IMR-90 (cell line): ENCODE measurements around the gene PRF1. TPM values are rescaled to one million over a fixed set of nuclear protein-coding genes. Genes with fewer than 3 reads are reported as not detected.
"Not testable (repeated sequence)": the region's sequence is repeated elsewhere in the genome, so short reads cannot be mapped to it uniquely, and the experiment has no call there.

ENCODE experiments used
- ATAC-seq: fragments of 200-7000 bp; cut with Tn5 transposase; 2 replicates; pipeline ENCODE4 v1.9.1; 2020; ENCODE audit warnings: low read depth, mild to moderate bottlenecking, moderate library complexity
- BruUV-seq: library from RNA; stranded (reverse); fragments of 400-500 nt; replicated peaks from 2 replicates; lab custom pipeline; 2021; lab: Mats Ljungman, UMichigan
- CTCF ChIA-PET: fragments of 300-600 bp; formaldehyde crosslinking; extraction: SDS; loops from one replicate; lab custom pipeline; 2021; ENCODE audit warnings: antibody characterized with exemption; lab: Yijun Ruan, JAX
- POLR2A ChIA-PET: fragments of 300-600 bp; sonication (Branson Sonifier 250); formaldehyde crosslinking; loops from one replicate; lab custom pipeline; 2022; ENCODE audit warnings: antibody characterized with exemption; ENCODE audit not compliant: unreplicated experiment; lab: Charles Lee
- DNase-seq: peaks from one replicate; pipeline ENCODE4 v3.0.0; 2013
- H2AFZ ChIP-seq: replicated peaks from 2 replicates; pipeline ENCODE3; 2013; ENCODE audit warnings: low read length, mild to moderate bottlenecking; ENCODE audit not compliant: poor library complexity
- H2AK5ac ChIP-seq: 2 replicates; pipeline ENCODE4 v1.6.1; 2013; ENCODE audit warnings: low read depth, low read length, inconsistent platforms
- H2AK9ac ChIP-seq: replicated peaks from 2 replicates; pipeline ENCODE3; 2013; ENCODE audit warnings: mild to moderate bottlenecking, low read depth, low read length, moderate library complexity; ENCODE audit not compliant: poor library complexity
- H2BK120ac ChIP-seq: 2 replicates; pipeline ENCODE4 v1.6.1; 2013; ENCODE audit warnings: low read depth, low read length, inconsistent platforms
- H2BK15ac ChIP-seq: 3 replicates; pipeline ENCODE4 v1.6.1; 2013; ENCODE audit warnings: low read depth, low read length, inconsistent platforms
- H2BK20ac ChIP-seq: 2 replicates; pipeline ENCODE4 v1.6.1; 2013; ENCODE audit warnings: low read depth, mild to moderate bottlenecking, inconsistent platforms, low read length, moderate library complexity
- H2BK5ac ChIP-seq: 2 replicates; pipeline ENCODE4 v1.6.1; 2013; ENCODE audit warnings: mild to moderate bottlenecking, low read depth, low read length, inconsistent platforms; ENCODE audit not compliant: poor library complexity, severe bottlenecking
- H3K14ac ChIP-seq: replicated peaks from 2 replicates; pipeline ENCODE4 v1.6.1; 2013; ENCODE audit warnings: low read depth, low read length, inconsistent platforms
- H3K18ac ChIP-seq: 2 replicates; pipeline ENCODE4 v1.6.1; 2013; ENCODE audit warnings: low read depth, low read length, control low read depth
- H3K23ac ChIP-seq: 2 replicates; pipeline ENCODE4 v1.6.1; 2013; ENCODE audit warnings: low read depth, low read length, inconsistent platforms
- H3K27ac ChIP-seq: 2 replicates; pipeline ENCODE4 v1.5.1; 2013; ENCODE audit warnings: mild to moderate bottlenecking, control low read depth, low read length; ENCODE audit not compliant: insufficient read depth
- H3K27me3 ChIP-seq: 2 replicates; pipeline ENCODE4 v1.6.1; 2013; ENCODE audit warnings: low read length; ENCODE audit not compliant: control insufficient read depth, insufficient read depth
- H3K36me3 ChIP-seq: 2 replicates; pipeline ENCODE4 v1.6.1; 2013; ENCODE audit warnings: low read length, mixed read lengths; ENCODE audit not compliant: control insufficient read depth, insufficient read depth
- H3K4ac ChIP-seq: 2 replicates; pipeline ENCODE4 v1.6.1; 2013; ENCODE audit warnings: low read depth, low read length, inconsistent platforms
- H3K4me1 ChIP-seq: 2 replicates; pipeline ENCODE4 v1.6.1; 2013; ENCODE audit warnings: low read length, mixed read lengths; ENCODE audit not compliant: control insufficient read depth, insufficient read depth
- H3K4me2 ChIP-seq: 2 replicates; pipeline ENCODE4 v1.6.1; 2013; ENCODE audit warnings: low read depth, mild to moderate bottlenecking, control low read depth, low read length, moderate library complexity
- H3K4me3 ChIP-seq: 2 replicates; pipeline ENCODE4 v1.5.1; 2013; ENCODE audit warnings: low read depth, mild to moderate bottlenecking, control low read depth, low read length, moderate library complexity; ENCODE audit not compliant: insufficient read depth
- H3K56ac ChIP-seq: 2 replicates; pipeline ENCODE4 v1.6.1; 2013; ENCODE audit warnings: low read length, inconsistent platforms; ENCODE audit not compliant: insufficient read depth; ENCODE audit errors: extremely low read depth
- H3K79me1 ChIP-seq, 2 experiments: 2 replicates each; pipeline ENCODE4 v1.6.1; 2013; ENCODE audit warnings: low read length in 2 of 2, inconsistent platforms in 1 of 2, low read depth in 1 of 2
- H3K9ac ChIP-seq: 2 replicates; pipeline ENCODE4 v1.6.1; 2013; ENCODE audit warnings: low read depth, low read length, control low read depth
- H3K9me1 ChIP-seq: 2 replicates; pipeline ENCODE4 v1.6.1; 2013; ENCODE audit warnings: low read length, inconsistent platforms; ENCODE audit not compliant: insufficient read depth
- H3K9me3 ChIP-seq: 2 replicates; pipeline ENCODE4 v1.6.1; 2013; ENCODE audit warnings: low read length; ENCODE audit not compliant: control insufficient read depth, insufficient read depth
- H4K20me1 ChIP-seq: 2 replicates; pipeline ENCODE4 v1.6.1; 2013; ENCODE audit warnings: low read length, inconsistent platforms; ENCODE audit not compliant: insufficient read depth
- H4K5ac ChIP-seq: 2 replicates; pipeline ENCODE4 v1.6.1; 2013; ENCODE audit warnings: mild to moderate bottlenecking, low read depth, low read length, control low read depth
- H4K8ac ChIP-seq, 2 experiments: 2 replicates each; pipeline ENCODE4 v1.6.1; 2013; ENCODE audit warnings: low read depth in 2 of 2, low read length in 2 of 2, control low read depth in 1 of 2, inconsistent platforms in 1 of 2
- H4K91ac ChIP-seq: 2 replicates; pipeline ENCODE4 v1.6.1; 2013; ENCODE audit warnings: low read depth, low read length, inconsistent platforms; ENCODE audit not compliant: insufficient read depth
- WGBS, 2 experiments: methylation state at CpG; one replicate each; pipeline versions ENCODE4 v1.1.5 to v1.1.7; 2013; ENCODE audit warnings: missing lambda C conversion rate in 2 of 2; ENCODE audit not compliant: insufficient read length in 1 of 2; ENCODE audit errors: extremely low coverage in 2 of 2; 5-methylcytosine and 5-hydroxymethylcytosine counted together
- dilution Hi-C: fragments of 300-500 bp; cut with HindIII; formaldehyde crosslinking; loops from one replicate; pipeline ENCODE4 v1.14.3; 2018; ENCODE audit warnings: low sequenced_read_pairs; ENCODE audit not compliant: unreplicated experiment
- in situ Hi-C: fragments of 300-500 bp; cut with MboI; formaldehyde crosslinking; loops from 3 replicates; pipeline ENCODE4 v1.14.3; 2019; ENCODE audit warnings: low sequenced_read_pairs, inconsistent platforms, mixed read lengths
- intact Hi-C: fragments of 100-400 bp; cut with micrococcal nuclease; formaldehyde crosslinking; loops from 2 replicates; pipeline ENCODE4 v1.10.0; 2022
- polyA plus RNA-seq, 3 experiments: library from polyadenylated mRNA; depleted of rRNA; stranded (reverse); fragments of >200 nt; gene quantifications; 2 replicates each; pipeline ENCODE4 v1.2.3, GENCODE V29; 2012; ENCODE audit warnings: low replicate concordance in 1 of 3
- total RNA-seq: library from RNA; depleted of rRNA; stranded (reverse); fragments of >200 nt; gene quantifications from 2 replicates; pipeline ENCODE4 v1.2.3, GENCODE V29; 2012

Gene PRF1
- total and polyA plus RNA-seq, 2 of the 4 experiments (the other 2 are of a cell fraction) = not detected

- H3K9me1 ChIP-seq, H3K4me2 ChIP-seq, H3K9ac ChIP-seq, H4K8ac ChIP-seq, H2AK5ac ChIP-seq, dilution Hi-C loops, intact Hi-C loops, H4K91ac ChIP-seq, H3K79me1 ChIP-seq, H2BK15ac ChIP-seq, BruUV-seq, H2AK9ac ChIP-seq, H3K14ac ChIP-seq, H2BK5ac ChIP-seq, H3K18ac ChIP-seq, H3K56ac ChIP-seq, H4K20me1 ChIP-seq, H3K36me3 ChIP-seq, H3K4ac ChIP-seq, in situ Hi-C loops, H3K27ac ChIP-seq, POLR2A ChIA-PET, H2BK20ac ChIP-seq, CTCF ChIA-PET, H2BK120ac ChIP-seq, H3K9me3 ChIP-seq, DNase-seq, H3K27me3 ChIP-seq, H3K4me1 ChIP-seq, H3K4me3 ChIP-seq, H4K5ac ChIP-seq, ATAC-seq, H2AFZ ChIP-seq, H3K23ac ChIP-seq: not testable (repeated sequence)
- no CpG with 5 or more reads among the region's 3 CpGs for WGBS, 2 experiments
Observed at GRCh38 chr10:70614364-70614763, 11.8 kb upstream of the PRF1 start.
